HL-60/S4 (cell line): ENCODE results near the gene NDE1.
"Not testable (repeated sequence)": the region's sequence is repeated elsewhere in the genome, so short reads cannot be mapped to it uniquely, and the experiment has no call there.

Experiments
- in situ Hi-C: fragments of 300-500 bp; cut with MboI; formaldehyde crosslinking; loops from 2 replicates; pipeline ENCODE4 v1.14.3; 2022; ENCODE audit warnings: low sequenced_read_pairs

The NDE1 gene, protein sequence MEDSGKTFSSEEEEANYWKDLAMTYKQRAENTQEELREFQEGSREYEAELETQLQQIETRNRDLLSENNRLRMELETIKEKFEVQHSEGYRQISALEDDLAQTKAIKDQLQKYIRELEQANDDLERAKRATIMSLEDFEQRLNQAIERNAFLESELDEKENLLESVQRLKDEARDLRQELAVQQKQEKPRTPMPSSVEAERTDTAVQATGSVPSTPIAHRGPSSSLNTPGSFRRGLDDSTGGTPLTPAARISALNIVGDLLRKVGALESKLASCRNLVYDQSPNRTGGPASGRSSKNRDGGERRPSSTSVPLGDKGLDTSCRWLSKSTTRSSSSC

DNA sequence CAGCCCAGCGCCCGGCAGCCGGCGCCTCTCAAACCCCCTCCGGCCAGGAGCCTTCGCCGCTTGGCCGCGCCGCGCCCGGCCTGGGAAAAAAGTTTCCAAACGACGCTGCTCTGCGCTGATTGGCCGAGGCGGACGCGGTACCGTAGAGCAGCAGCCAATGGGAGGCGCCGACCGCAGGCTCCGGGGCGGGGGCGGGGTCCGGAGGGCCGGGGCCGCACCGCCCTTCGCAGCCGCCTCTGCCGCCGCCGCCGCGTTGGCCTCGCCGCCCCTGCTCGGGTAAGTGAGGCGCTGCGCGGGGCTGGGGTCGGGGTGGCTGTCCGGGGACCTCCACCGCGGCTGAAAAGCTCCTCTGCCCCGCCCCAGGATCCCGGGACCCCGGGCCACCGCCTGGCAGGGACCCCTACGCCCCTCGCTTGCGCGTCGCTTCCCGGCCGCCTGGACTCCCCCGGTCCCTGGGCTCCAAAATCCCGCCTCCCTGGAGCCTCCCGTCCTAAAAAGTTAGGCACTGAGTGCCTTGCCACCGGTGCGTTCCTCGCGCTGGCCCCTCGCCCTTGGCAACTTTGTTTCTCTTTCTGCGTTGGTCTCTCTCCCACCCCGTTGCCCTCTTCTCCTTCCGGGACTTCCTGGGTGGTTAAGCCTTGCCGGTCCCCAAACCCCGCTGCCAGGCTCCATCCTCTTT lies at the start of gene NDE1:
NDE1 (plus strand) TSS at position 227 of the 679 bp plus-strand sequence. CDS start 14,534 bp downstream, outside the sequence.
- in situ Hi-C loops, result no loop called here

DNA sequence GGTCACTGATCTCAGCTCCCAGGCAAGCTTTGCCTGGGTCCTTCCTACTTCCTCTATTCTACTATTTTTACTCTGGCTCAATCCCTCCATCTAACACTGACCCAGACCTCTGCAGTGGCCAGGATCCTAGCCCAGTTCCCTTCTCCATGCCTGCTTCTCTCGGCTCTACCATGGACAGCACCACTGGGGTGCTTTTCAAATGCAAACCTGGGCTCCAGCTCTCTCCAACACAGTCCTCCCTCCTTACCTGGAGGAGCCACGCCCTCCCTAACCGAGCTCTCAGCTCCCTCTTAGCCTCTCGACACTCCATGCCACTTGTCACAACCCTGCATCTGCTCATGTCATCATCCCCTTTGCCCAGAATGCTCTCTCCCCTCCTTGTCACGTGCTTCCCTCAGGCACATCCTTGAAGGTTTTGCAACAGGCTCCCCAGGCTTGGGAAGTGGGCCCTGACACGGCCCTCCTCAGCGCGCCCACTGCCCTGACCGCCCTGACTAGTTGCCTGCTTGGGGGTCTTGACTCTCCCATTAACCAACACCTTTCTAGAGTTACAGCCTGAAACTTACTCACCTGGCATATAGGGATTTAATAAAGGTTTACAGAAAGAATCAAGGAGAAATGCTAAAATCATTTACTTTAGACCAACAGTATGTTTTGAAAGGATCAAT lies 48.7 kb upstream of the NDE1 start:
- in situ Hi-C loops, result no loop called here

DNA sequence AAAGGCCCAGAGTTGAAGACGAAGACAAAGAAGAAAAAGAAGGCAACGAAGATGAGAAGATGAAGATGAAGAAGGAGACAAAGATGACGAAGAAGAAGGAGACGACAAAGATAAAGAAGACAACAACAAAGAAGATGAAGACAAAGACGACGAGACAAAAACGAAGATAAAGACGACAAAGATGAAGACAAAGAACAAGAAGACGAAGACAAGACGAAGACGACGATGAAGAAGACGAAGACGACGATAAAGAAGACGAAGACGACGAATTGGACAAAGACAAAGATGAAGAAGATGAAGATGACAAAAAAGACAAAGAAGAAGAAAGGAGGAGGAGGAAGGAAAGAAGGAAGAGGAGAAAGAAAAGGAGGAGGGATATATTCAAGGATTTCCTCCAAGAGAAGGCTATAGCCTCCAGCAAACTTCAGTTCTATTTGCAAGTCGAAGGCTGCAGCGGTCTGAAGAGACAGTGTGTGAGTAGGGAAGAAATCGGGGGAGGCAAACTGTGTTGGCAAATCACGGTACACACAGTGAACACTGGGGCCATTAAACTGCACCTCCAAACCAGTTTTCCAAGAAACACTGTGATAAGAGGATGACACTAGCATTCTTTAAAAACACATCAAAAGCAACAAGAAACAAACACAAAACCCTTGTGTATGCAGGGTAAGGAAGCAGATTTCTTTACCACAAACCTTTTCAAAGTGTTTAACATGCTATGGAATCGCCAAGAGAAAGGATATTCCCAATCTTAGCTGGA lies 47.6 kb upstream of the NDE1 start:
- in situ Hi-C loops, result no loop called here

DNA sequence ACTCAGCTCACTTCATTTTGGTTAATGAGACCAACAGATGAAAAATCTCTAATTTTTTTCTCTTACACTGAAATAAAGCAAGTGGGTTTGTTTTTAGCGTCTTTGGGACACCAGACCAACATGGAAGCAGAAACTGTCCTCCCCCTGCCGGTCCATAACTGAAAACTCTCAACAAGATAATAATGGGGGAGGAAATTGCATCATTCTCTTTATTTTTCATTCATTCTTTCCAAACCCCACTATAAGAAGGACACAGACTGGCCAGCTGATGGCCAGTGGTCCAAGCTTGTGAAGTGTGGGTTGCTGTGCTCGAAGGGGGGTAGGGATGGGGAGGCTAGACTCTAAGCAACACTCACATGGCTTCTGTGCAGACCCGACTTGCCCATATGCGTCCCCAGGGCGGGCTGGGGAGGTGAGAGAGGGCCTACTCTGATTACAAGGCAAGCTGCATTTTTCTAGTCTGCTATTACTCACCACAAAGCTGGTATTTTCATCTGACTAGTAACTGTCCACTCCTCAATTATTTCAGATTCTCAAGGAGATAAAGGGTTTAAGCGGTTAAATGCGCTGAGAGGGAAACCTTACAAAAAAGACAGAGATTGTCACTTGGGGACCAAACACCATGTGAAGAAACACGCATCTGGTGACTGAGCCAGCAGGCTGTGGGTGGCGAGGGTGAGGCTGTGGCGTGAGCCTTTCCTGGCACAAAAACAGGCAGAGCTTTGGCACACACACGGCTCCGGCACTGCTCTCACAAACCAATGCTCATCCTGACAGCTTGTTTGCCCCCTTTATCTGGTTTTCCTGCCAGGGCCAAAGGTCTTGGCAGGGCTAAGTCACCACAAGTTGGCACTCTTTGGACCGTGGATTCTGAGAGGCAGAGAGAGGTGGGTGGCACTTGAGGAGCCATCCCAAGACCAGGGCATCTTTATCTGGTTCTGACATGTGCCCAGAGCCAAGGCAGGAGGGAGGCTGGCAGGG lies 45.3 kb upstream of the NDE1 start:
- in situ Hi-C loops, result no loop called here

DNA sequence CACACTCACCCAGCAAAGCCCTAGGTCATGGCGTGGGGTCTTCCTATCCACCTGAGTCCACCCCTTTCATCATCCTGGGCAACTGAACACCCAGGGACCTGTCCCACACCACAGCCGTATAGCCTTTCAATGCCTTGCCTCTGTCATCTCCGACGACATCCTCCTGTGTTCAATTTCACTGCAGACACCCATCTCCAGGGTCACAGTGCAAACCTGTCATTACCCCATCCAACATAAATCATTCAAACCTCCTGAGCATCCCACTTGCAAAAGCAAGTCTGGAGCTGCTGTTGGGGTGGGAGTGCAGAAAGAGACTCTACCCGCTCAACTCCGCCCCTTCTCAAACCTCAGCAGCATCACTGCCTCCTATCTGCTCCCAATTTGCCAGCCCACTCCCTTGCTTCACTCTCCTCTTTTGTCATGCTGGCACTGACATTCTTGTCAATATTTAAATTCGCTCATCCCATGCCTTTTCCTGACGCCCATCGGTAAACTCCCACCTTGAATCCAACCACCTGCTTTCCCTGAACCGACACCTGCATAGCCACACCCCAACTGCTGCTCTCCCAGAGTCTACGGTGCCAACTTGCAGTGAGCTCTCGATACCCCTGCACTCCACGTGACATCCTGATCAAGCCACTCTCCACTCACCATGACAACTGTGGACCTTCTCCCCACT lies 44.1 kb upstream of the NDE1 start:
- in situ Hi-C loops, result no loop called here

DNA sequence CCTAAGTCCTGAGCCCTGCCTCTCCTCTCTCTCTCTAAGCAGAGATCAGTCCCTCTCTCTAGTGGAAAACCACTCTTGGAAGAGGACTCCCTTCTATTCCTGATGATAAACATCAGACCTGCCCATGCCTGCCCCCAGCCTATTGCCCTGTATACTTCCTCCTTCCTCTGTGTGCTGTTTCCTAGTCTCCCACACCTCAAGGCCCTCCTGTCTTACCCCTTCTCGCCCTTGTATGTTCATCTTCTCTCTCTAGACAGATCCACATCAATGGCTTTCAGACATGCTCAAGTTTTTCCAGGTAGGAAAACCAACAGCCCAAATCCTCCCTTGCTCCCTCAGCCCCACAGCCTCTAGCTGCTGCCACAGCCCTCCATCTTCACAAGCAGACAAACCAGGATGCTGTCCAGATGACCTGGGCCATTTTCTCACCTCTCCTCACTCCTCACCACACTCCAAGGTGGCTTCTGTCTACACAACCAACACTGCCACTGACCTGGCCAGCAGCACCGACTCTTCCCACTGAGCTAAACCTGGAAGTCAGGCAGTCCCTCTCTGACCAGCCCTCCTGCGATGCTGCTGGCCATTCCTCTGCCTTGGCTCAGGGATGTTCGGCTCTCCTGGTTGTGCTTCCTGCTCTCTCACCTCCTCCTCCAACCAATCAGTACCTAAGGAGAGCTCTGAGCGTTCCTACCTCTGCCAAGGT lies 43.4 kb upstream of the NDE1 start:
- in situ Hi-C loops, result no loop called here

DNA sequence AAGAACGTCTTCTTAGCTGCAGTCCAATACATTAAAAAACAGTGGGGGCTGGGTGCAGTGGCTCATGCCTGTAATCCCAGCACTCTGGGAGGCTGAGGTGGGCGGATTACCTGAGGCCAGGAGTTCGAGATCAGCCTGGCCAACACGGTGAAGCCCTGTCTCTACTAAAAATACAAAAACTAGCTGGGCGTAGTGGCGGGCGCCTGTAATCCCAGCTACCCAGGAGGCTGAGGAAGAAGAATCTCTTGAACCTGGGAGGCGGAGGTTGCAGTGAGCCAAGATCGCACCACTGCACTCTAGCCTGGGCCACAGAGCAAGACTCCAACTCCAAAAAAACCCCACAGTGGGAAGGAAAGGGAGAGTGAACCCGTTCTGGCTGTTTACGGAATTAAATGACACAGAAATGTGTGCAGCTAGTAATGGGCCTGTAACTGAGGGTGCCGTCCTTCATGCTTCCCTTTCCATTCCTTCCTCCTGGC lies 42.8 kb upstream of the NDE1 start:
- in situ Hi-C loops, result not testable (repeated sequence)

DNA sequence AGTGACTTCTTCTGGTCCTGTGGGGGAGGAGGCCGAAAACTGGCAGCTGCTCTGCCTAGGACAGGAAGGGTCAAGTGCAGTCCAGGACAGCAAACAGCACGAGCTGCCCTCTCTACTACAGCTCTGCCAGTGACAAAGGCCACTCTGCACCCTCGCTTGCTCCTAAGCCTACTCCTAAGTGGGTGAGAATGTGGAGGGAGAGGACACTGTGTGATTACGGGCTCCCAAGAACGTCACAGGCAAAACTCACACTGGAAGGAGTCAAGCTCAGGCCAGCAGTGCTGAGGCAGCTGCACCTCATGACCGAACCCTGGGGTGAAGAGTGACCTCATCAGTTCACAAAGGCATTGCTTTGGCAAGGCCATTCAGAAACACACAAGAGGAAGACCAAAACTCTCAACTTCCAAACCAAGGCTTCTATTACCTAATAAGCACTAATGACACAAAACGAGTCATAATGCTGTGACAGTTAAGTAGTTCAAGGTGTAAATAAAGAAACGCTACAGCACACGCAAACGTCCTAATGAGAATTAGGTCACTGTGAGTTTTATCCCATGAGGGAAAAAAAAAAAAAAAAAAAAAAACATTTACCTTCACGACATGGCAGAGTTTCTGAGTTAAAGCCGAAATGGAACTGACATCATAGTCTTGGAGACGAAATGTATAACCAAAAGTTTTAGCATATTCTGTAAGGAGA lies 42.2 kb upstream of the NDE1 start:
- in situ Hi-C loops, result no loop called here

DNA sequence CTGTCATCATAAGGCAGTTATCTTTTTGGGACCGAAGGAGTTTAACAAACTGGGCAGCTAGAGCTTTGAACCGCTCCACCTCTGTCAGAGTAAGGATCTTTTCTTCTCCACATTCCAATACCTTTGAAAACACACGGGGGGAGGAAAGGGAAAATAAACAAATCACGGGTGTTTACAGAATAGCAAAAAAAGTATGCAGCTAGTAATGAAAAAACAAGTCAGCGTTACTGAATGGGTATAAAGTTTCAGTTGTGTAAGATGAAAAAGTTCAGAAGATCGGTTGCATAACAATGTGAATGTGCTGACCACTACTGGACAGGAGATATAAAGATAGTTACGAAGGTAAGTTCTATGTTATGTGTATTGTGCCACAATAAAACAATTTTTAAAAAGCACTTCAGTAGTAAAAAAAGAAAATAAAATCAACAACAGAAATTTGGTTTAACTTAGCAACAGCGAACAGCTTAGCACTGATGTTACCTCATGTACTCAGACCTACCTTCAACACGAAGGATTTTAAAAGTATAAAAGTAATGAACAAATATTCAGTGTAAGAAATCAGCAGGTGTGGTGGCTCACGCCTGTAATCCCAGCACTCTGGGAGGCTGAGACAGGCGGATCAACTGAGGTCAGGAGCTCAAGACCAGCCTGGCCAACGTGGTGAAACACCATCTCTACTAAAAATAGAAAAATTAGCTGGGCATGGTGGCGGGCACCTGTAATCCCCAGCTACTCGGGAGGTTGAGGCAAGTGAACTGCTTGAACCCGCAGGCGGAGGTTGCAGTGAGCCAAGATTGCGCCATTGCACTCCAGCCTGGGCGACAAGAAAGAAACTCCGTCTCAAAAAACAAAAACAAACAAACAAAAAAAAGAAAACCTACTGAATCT lies 41.4 kb upstream of the NDE1 start:
- in situ Hi-C loops, result no loop called here

DNA sequence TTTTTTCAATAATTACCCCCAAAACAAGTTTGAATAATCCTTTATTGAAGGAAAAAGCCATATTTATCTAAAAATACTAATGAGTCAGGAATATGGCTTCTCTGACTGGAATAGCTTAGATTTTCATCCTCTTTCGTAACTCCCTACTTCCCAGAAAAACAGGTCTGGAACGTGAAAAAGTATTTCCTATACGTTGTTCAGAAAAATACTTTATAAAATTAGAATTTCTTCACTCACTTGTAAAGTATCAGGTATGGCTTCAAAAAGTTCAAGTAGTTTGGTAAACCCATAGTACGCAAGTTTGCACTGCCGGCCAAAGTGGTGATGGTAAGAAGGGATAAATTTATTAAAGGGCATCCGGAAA lies 40.8 kb upstream of the NDE1 start:
- in situ Hi-C loops, result no loop called here

DNA sequence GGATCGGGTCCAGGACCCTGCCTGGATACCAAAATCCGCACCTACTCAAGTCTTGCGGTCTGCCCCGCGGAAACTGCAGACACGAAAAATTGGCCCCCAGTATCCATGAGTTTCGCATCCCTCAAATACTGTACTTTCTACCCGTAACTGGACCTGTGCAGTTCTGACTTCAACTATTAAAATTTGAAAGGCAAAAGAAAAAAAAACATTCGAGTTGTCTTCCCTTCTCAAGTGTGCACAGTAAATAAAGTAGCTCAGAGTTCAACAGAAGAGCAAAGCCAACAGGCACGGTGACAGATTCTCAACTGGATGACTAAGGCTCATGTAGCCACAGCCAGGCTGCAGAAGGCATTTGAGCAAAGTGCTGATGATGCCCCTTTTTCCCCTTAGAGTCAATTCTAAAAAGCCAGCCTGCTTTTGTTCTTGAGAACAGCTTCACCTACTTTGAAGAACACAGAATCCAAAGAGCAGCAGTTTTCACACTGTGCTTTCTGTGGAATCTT lies 39.6 kb upstream of the NDE1 start:
- in situ Hi-C loops, result no loop called here

DNA sequence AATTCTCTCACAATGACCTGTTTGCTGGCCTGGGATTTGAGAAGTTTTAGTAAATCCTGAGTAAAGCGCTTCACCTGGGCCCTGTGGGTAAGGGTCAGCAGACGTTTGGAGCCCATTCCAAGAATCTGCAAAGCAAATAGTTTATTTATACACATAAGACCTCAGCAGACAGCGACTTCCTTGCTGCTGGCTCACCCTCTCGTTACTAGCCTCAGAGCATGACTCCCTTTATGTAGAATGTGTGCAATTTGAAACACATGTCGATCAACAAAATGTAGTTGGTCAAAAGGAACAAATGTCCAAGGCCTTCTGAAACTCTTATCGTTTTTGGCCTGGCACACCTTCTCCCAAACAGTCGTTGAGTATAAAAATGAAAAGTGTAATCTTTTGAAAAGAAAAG lies 38.4 kb upstream of the NDE1 start:
- in situ Hi-C loops, result no loop called here

DNA sequence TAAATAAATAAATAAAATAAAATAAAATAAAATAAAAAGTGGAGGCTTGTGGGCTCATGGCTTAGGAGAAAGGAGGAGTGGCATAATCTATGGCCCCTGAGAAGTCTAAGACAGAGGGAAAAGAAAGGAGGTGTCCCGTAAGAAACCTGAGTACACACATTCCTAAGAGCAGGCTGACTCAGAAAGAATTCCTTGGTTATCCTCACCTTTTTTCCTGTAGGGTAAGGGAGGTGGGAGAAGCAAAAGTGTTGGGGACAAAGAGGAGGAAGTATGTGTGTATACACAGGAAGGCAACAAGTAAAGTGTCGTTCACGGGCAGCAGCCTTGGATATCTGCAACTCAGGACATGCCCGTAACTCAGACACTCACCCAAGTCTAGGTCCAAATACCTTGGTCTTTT lies 36.4 kb upstream of the NDE1 start:
- in situ Hi-C loops, result no loop called here

DNA sequence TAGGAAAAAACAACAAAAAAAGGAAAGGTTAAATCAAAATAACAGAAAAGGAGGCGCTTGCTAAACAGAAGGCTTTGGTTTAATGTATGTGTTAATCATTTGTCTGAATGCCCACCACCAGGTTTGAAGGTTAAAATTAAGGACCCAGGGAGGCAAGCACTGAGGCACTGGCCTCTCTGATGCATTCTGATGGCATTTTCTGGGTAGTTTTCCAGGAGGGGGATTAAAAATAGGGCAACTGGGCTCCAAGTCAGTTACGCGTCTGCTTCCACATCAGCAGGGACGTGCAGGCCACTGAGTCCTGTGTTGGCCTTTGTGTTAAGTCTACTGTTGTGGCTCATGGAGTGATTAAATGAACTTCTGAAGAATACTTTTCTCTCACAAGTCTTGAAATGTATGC lies 34.0 kb upstream of the NDE1 start:
- in situ Hi-C loops, result no loop called here

DNA sequence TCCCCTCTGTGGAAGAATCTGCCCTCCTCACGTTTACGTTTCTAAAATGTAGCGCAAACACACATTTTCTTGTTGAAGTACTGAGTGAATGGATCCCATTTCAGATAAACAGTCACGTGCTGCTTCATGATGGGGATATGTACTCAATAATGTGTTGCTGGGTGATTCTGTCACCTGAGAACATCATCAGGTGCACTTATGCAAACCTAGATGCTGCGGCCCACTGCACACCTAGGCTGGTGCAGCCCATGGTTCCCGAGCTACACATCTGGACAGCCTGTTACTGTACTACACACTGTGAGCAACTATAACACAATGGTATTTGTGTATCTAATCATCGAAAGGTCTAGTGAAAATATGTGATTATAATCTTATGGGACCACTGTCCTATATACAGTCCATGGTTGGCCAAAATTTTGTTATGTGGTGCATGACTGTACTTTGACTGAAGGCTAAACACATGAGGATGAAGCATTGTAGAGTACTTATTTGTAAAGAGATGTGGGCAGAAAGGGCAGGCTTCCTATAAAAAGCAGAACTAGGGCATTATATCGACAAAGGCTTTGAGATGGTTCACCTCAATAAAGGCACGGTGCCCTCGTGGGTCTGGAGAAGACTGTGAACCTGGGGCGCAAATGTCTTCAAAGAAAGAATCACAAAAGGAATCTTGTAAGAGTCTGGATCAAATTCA lies 33.4 kb upstream of the NDE1 start:
- in situ Hi-C loops, result no loop called here

DNA sequence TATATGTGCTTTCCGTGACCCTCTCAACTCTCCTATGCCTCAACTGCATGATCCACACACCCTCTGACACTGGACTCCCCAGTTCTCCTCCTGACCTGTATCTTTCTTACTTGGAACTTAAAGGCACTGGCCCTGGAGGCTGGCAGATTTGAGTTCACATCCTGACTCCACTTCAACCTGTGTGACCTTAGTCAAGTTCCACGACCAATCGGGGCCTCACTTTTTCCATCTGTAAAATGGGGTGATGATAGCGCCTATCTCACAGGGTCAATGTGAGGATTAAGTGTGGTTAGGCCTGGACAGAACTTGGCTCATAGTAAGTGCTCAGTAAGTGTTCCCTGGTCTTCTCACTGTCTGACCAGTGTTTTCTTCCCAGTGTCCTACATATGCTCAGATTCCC lies 32.1 kb upstream of the NDE1 start:
- in situ Hi-C loops, result no loop called here

DNA sequence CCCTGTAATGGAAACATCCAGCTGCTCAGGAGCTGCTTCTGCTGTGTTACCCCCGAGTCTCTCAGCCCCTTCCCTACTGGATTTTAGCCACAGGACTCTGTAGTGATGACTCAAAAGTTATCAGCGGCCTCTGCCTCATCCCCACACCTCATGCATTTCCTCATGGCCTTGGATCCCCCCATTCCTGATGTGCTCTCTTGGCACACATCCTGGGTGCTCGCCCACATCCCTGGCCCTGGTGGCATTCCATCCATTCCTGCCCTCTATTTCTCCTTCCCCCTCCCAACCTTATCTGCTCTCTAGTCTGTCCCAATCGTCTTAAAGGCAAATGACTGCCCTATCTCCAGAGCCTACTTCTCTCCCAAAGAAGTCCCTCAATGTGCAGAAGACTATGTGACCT lies 31.7 kb upstream of the NDE1 start:
- in situ Hi-C loops, result no loop called here
